Measurements from ENCODE around the gene TENT4A.

TENT4A gene

GRCh38 chr5:6742081-6742758, 29.0 kb downstream of the TENT4A start:
- TF ChIP-seq CTCF (IDR thresholded peaks at IDR 0.05; ENCODE audit: control extremely low read depth, extremely low read depth, low read depth, missing control alignments): no peak
- POLR2A ChIA-PET: no interaction called here
- CTCF ChIA-PET: interaction anchor here (0.9 to 4.0 kb wide), 3 partner anchors 12 to 20 kb away, joined by 3 to 22 read pairs (median 3); no protein-coding TSS in a partner anchor
- no peak for DNase-seq (ENCODE audit: extremely low spot score)

- no peak for TF ChIP-seq CTCF (IDR thresholded peaks at IDR 0.05; ENCODE audit: control extremely low read depth, extremely low read depth, low read depth, missing control alignments)
- CTCF ChIA-PET: interaction anchor here (0.9 to 4.0 kb wide), 5 partner anchors 7 to 32 kb away, joined by 3 to 29 read pairs (median 4); no protein-coding TSS in a partner anchor
- POLR2A ChIA-PET: no interaction called here
- DNase-seq (ENCODE audit: extremely low spot score): no peak
These were observed 29.9 kb downstream of the TENT4A start for GRCh38 chr5:6743161-6743560.

GRCh38 chr5:6744841-6745705, 31.8 kb downstream of the TENT4A start:
- POLR2A ChIA-PET: no interaction called here
- no peak for DNase-seq (ENCODE audit: extremely low spot score)
- no peak for TF ChIP-seq CTCF (IDR thresholded peaks at IDR 0.05; ENCODE audit: control extremely low read depth, extremely low read depth, low read depth, missing control alignments)
- CTCF ChIA-PET: interaction anchor here (0.8 to 4.0 kb wide), 26 partner anchors 9 to 858 kb away, joined by 3 to 29 read pairs (median 4); partner anchors contain the start of genes NSUN2 and SRD5A1

GRCh38 chr5:6745706-6746222, 32.5 kb downstream of the TENT4A start:
- peak; percentile 61 for TF ChIP-seq CTCF (IDR thresholded peaks at IDR 0.05; ENCODE audit: control extremely low read depth, extremely low read depth, low read depth, missing control alignments)
- peak; percentile 69 for DNase-seq (ENCODE audit: extremely low spot score)
- CTCF ChIA-PET: interaction anchor here (0.8 to 4.0 kb wide), 25 partner anchors 10 to 858 kb away, joined by 3 to 29 read pairs (median 5); partner anchors contain the start of genes NSUN2 and SRD5A1
- POLR2A ChIA-PET: no interaction called here

GRCh38 chr5:6746244-6746643, 33.0 kb downstream of the TENT4A start:
- TF ChIP-seq CTCF (IDR thresholded peaks at IDR 0.05; ENCODE audit: control extremely low read depth, extremely low read depth, low read depth, missing control alignments): no peak
- CTCF ChIA-PET: interaction anchor here (1.1 to 3.6 kb wide), 8 partner anchors 10 to 125 kb away, joined by 5 to 29 read pairs (median 6); partner anchors contain the start of genes NSUN2 and SRD5A1
- DNase-seq (ENCODE audit: extremely low spot score): no peak
- POLR2A ChIA-PET: no interaction called here

- CTCF ChIA-PET: interaction anchor here (0.7 to 1.3 kb wide), 3 partner anchors 15 to 132 kb away, joined by 3 to 4 read pairs (median 3); no protein-coding TSS in a partner anchor
- DNase-seq (ENCODE audit: extremely low spot score): no peak
- TF ChIP-seq CTCF (IDR thresholded peaks at IDR 0.05; ENCODE audit: control extremely low read depth, extremely low read depth, low read depth, missing control alignments): no peak
- POLR2A ChIA-PET: no interaction called here
These were observed 33.9 kb downstream of the TENT4A start for GRCh38 chr5:6747103-6747502.
